GM10248 (cell line): ENCODE data around the gene PTPRQ.

Source experiments
- CTCF ChIA-PET: fragments of 300-600 bp; sonication (Branson Sonifier 250); formaldehyde crosslinking; extraction: SDS; loops from one replicate; lab custom pipeline; 2021; ENCODE audit warnings: antibody characterized with exemption; lab: Yijun Ruan, JAX
- POLR2A ChIA-PET: fragments of 350-650 bp; sonication (Branson Sonifier 250); formaldehyde crosslinking; extraction: SDS; loops from one replicate; lab custom pipeline; 2020; ENCODE audit warnings: antibody characterized with exemption; lab: Yijun Ruan, JAX
- DNase-seq: peaks from one replicate; pipeline ENCODE4 v3.0.0; 2012; ENCODE audit errors: extremely low spot score
- TF ChIP-seq, protein P1 (sequence below): IDR thresholded peaks from 2 replicates; pipeline ENCODE4 v1.5.1; 2012; ENCODE audit warnings: mild to moderate bottlenecking, low read depth; ENCODE audit errors: extremely low read depth, missing control alignments, control extremely low read depth

PTPRQ gene, protein sequence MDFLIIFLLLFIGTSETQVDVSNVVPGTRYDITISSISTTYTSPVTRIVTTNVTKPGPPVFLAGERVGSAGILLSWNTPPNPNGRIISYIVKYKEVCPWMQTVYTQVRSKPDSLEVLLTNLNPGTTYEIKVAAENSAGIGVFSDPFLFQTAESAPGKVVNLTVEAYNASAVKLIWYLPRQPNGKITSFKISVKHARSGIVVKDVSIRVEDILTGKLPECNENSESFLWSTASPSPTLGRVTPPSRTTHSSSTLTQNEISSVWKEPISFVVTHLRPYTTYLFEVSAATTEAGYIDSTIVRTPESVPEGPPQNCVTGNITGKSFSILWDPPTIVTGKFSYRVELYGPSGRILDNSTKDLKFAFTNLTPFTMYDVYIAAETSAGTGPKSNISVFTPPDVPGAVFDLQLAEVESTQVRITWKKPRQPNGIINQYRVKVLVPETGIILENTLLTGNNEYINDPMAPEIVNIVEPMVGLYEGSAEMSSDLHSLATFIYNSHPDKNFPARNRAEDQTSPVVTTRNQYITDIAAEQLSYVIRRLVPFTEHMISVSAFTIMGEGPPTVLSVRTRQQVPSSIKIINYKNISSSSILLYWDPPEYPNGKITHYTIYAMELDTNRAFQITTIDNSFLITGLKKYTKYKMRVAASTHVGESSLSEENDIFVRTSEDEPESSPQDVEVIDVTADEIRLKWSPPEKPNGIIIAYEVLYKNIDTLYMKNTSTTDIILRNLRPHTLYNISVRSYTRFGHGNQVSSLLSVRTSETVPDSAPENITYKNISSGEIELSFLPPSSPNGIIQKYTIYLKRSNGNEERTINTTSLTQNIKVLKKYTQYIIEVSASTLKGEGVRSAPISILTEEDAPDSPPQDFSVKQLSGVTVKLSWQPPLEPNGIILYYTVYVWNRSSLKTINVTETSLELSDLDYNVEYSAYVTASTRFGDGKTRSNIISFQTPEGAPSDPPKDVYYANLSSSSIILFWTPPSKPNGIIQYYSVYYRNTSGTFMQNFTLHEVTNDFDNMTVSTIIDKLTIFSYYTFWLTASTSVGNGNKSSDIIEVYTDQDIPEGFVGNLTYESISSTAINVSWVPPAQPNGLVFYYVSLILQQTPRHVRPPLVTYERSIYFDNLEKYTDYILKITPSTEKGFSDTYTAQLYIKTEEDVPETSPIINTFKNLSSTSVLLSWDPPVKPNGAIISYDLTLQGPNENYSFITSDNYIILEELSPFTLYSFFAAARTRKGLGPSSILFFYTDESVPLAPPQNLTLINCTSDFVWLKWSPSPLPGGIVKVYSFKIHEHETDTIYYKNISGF (N-terminal part only)

DNA sequence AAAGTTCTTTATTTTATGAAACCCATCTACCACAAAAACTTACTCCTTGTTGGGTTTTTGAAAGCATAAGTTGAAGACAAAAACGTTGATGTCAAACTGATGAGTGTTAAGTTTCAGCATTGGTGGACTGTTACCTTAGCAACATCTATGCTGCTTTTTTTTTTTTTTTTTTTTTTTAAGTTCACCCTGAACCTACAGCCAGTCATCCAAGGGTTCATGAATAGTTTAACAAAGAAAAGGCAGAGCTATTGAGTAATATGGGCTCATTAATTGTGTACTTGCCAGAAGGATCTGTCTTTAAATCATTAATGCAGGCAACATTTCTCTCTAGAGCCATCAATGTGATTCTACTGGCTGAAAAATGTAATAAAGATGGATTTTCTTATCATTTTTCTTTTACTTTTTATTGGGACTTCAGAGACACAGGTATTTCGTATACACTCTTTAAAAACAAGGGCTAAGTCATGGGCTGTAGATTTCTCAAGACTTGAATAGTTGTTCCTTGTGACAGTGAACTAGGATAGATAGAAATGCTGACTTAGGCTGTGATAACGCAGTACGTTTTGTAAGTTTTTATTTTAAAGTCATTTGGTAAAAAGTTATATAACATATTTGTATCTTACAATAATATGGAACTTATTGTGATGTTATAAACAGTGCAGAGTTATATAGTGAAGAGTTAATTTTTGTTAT, at the start of gene PTPRQ:
Gene PTPRQ (plus strand): TSS at position 262 of the 693 bp plus-strand sequence. CDS start 111 bp downstream, at position 373.
- ChIA-PET POLR2A (no interaction called here), CTCF (no interaction called here)
- TF ChIP-seq, protein P1, sequence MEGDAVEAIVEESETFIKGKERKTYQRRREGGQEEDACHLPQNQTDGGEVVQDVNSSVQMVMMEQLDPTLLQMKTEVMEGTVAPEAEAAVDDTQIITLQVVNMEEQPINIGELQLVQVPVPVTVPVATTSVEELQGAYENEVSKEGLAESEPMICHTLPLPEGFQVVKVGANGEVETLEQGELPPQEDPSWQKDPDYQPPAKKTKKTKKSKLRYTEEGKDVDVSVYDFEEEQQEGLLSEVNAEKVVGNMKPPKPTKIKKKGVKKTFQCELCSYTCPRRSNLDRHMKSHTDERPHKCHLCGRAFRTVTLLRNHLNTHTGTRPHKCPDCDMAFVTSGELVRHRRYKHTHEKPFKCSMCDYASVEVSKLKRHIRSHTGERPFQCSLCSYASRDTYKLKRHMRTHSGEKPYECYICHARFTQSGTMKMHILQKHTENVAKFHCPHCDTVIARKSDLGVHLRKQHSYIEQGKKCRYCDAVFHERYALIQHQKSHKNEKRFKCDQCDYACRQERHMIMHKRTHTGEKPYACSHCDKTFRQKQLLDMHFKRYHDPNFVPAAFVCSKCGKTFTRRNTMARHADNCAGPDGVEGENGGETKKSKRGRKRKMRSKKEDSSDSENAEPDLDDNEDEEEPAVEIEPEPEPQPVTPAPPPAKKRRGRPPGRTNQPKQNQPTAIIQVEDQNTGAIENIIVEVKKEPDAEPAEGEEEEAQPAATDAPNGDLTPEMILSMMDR, result no peak
- DNase-seq, result no peak

DNA sequence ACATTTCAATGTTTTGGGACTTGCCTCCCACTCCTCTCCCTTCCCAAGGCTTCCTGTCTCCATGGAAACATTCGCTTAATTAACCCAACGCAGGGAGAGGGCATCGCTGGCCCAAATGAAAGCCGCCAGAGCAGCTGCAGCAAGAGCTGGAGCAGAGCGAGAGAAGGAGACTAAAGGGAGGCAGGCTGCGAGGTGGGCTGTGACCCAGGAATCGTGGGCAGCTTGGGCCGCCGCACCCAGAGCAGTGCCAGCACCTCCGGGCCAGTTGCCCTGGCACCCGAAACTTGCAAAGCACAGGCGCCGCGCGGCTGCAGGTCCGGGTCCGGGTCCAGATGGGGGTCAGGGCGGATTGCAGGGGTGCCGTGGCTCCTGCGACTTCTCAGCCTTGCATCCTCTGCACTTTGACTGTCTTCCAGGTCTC, 43.5 kb upstream of the PTPRQ start:
- ChIA-PET POLR2A (no interaction called here), CTCF (no interaction called here)
- TF ChIP-seq, protein P1, result no peak
- DNase-seq, result no peak

DNA sequence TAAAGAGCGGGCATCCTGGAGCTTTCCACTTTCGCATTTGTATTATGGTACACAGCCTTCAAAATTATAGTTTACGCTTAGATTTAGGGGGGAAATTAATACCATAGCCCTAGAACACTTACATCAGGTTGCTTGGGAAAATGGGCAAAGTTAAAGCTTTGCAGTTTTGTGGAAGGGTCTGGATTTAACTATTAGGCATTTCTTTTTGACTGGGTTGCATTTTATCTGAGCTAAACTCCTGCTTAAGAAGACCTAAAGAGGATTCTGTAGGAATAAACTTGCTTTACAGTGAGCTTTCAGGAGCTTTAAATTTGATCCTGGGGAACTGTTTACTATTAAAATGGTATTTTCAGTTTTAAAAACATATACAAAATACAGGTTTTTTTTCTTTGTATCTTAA, 42.8 kb upstream of the PTPRQ start:
- CTCF ChIA-PET, result no interaction called here
- DNase-seq, result no peak
- POLR2A ChIA-PET, result no interaction called here
- TF ChIP-seq, protein P1, result no peak

DNA sequence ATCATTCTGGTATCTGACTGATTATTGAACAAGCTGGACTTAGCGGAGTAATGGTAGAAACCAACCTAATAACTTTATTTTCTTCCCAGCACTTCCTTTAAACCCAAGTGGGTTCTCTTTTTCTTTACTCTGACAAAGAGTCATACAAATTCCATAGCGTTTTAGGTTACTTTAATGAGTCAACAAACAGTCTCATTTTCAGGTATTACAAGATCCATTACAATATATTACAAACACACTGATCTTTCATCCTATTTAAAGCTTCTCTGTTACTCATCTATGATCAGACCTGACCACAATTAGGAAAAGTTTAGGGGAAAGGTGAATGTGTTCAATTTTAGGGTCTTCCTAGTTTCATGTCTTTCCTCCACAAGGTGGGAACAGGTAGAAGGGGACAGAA, 39.4 kb upstream of the PTPRQ start:
- ChIA-PET CTCF (interaction anchor here (0.9 kb wide), 1 partner anchor 9 kb away, joined by 6 read pairs; no protein-coding TSS in a partner anchor), POLR2A (no interaction called here)
- DNase-seq, result no peak
- TF ChIP-seq, protein P1, result no peak

DNA sequence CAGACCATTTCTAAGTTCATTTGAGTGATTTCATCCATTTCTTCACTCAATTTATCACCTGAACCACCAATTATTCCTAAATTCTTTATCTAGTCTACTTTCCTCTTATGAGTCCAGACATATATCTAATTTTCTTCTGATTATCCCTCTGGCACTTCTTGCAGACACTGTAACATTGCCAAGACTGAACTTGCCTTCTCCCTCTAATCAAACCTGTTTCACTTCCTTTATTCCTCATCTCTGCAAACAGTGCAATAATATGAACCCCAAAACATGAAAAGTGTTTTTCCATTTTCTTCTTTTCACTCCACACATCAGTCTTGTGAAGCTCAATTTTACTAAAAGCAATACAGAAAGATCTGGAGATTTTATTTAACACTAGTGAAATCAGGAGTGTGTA, 37.8 kb upstream of the PTPRQ start:
- ChIA-PET POLR2A (no interaction called here), CTCF (no interaction called here)
- DNase-seq, result no peak
- TF ChIP-seq, protein P1, result no peak
